Stimulated activated CD8-positive, alpha-beta memory T cell treated with anti-CD3 and anti-CD28 coated beads, Interleukin-12 subunit alpha, Interleukin-12 subunit beta, amount 100 ng/mL, for 1 hour (primary cell): ENCODE measurements around the gene CELA3A.

Experiments used
- DNase-seq: peaks from one replicate; pipeline ENCODE4 v3.0.0-alpha.2; 2020; ENCODE audit warnings: low read depth

Gene CELA3A

GRCh38 chr1:22050330-22050729 lies 48.9 kb downstream of the CELA3A start:
- no peak for DNase-seq

DNA sequence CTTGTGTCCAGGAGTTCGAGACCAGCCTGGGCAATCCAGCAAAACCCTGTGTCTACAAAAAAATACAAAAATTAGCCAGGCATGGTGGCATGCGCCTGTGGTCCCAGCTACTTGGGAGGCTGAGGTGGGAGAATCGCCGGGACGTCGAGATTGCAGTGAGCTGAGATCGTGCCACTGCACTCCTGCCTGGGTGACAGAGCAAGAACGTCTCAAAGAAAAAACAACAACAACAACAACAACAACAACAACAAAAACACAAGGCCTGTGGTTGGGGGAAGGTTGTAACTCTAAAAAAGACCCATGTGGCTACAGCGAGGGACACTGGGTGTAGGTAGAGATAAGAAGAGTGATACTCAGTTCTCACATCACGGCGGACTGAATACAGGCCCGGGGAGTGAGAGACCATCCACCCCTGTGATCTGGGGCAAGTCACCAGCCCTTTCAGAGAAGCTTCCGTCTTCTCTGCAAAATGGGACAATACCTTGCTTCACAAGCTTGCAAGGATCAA lies 50.2 kb downstream of the CELA3A start:
- DNase-seq = no peak

DNA sequence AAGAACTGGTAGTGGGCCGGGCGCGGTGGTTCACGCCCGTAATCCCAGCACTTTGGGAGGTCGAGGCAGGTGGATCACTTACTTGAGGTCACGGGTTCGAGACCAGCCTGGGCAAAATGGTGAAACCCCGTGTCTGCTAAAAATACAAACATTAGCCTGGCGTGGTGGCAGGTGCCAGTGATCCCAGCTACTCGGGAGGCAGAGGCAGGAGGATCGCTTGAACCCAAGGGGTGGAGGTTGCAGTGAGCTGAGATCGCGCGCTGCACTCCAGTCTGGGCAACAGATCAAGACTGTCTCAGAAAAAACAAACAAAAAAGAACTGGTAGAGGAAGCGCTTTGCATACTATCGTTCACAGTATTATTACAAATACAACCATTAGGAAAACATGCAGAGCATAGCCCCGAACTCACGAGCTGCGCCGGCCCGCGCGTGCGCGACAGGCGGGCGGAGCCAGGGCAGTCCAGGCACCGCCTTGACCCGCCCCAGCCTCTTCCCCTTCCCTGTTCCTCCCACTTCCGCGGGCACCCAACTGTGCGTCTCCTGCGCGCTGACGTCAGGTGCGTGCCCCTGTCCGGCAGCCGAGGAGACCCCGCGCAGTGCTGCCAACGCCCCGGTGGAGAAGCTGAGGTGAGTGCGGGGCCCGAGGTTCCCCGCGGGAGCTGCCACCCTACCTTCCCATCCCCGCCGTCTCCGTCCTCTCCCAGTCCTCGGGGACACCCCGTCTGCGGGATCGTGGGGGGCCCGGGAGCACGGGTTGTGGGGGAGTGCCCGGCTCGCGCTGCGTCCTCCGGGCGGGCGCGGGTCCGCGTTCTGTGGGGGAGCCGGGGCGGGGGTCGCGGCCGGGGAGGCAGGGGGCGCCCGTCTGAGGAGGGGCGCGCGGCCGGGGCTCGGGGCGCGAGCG lies 50.9 kb downstream of the CELA3A start, which contains the start of gene CDC42:
CDC42 (plus strand) TSS at position 595 of the 902 bp plus-strand sequence. CDS start 25,770 bp downstream, outside the sequence.
- DNase-seq = peak; percentile 92

DNA sequence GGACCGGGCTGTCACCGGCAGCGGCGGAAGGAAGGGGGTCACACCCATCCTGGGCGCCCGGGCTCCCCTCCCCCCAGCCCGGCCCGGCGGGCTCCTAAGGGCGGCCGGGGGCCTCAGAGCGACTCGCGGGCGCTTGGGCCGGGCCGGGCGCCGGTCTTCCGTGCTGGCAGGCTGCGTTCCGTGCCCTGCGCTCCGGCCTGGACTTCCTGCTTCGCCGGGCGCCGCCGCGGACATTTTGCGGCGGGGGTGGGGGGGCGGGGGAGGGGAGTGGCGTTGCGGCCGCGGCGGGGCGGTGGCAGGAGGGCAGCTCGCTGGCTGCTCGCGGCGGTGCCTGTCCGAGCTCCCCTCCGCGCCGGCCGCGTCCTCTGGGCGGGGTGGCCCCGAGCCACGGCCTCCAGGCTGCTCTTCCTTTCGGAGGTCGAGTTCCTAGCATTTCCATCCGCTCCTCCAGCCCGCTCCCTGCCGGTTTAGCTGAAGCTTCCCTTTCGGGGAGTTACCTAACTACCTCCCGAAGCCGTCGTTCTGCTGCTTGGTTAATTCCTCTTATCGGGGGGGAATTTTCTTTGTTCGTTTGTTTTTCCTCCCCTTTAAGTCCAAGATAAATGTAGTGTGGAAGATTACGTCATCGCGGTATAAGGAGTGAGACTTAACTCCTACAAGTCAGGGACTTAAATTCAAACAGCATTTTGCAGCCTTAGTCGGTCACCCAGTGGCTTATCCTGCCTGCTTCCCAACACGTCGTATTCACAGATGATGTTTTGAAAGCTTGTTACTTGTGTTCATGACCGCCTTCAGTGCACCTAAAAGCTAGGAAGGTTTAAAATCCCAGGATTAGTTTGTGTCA lies 51.8 kb downstream of the CELA3A start:
- peak; percentile 26 for DNase-seq

DNA sequence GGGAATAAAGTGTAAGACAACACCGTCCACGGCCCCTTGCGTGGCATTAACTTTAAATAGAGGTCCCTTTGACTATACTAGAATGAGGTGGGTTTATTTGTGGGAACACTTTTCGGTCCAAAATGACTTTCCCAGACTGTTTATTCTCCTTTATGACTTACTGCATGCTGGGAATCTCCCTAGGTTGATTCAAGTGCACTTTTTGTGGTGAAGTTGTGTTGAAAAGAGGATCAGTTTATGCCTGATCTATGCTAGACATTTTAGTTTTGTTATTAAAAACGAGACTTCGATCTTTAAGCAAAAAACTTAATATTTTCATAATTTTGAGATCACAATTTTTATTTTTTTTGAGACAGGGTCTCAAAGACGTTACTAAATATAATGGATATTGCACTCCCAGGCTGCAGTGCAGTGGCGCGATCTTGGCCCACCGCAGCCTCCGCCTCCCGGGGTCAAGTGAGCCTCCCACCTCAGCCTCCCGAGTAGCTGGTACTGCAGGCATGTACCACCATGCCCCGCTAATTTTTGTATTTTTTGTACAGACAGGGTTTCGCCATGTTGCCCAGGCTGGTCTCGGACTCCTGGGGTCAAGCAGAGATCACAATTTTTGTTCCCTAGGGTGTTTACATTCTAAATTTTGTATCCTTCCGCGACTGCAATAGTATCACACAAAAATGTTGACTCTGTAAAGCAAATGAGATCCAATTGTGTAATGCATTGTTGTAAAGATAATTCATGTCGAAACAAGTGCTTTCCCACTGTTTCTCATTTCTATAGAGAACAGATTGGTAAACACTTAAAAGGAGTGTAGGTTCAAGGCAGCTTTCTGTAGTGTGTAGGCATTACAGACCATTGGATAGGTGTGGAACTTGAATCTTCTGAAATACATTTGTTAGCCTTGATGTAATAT lies 52.7 kb downstream of the CELA3A start:
- DNase-seq = no peak

- DNase-seq = no peak
Measured at GRCh38 chr1:22055463-22055862, 54.0 kb downstream of the CELA3A start.

- DNase-seq = no peak
Measured at GRCh38 chr1:22056043-22056442, 54.6 kb downstream of the CELA3A start.

DNA sequence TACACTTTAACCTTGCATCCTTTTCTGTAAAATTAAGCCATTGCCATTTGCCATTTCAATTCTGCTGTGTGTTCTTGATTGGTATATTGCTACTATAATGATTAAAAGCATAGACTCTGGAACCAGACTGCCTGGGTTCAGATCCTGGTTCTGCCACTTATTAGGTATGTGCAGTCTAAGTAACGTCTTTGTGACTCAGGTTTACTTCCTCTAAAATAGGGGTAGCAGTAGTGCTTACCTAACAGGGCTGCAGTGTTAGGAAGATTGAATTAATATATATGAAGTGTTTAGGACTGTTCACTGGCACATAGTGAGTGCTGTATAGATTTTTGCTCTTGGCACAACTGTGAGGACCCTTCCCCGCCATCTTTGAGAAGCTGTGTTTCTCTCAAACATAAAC lies 55.5 kb downstream of the CELA3A start:
- no peak for DNase-seq

DNA sequence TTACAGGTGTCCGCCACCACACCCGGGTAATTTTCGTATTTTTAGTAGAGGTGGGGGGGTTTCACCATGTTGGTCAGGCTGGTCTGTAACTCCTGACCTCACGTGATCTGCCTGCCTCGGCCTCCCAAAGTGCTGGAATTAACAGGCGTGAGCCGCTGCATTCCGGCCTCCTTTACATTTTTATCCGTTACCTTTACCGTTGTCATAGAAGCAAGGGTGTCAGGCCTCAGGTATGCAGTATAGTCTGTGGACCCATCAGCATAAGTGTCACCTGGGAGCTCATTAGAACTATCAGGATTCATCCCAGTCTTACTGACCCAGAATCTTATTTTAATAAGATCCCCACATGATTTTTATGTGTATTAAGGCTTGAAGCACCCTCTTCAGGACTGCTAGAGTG lies 56.4 kb downstream of the CELA3A start:
- no peak for DNase-seq
